Measurements from ENCODE around the gene HIRIP3.
"Not testable (repeated sequence)": the region's sequence is repeated elsewhere in the genome, so short reads cannot be mapped to it uniquely, and the experiment has no call there.

The HIRIP3 gene

DNA sequence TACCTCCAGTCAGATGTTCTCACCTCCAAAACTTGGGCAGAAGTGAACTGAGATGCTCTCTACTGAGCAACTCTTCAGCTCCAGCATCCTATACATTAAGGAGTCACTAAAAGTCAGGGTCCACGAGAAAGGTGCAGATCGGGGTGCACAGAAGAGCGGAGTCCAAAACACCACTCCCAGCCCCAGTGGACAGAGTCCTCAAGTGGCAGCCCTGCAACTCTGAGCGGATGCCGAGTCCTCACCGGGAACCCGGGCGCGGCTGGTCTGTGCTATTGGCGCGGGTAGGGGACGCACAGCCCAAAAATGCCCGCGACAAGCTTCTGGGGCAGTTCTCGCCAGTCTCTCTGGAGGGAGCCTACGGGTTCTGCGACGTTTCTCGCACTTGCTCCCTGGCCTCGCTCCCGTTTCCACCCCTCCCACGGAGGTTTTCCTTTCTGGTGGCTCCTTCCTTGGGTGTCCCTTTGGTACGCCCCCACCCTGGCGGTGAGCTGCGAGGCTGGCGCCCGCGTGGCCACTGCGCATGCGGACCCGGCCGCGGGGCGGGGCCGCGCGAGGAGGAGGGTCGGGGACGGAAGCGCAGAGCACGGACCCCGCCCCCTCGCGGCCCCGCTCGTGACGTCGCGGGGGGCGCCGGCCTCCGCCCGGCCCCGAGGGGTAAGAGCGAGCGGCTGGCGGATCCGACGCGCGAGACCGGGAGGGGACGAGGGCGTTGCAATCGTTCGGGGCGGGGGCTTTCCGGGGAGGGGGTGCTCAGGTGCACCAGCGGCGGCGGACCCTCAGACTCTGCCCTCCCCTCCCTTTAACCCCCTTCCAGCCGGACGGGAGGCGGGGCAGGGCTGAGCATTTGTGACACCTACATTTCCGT lies 33.7 kb downstream of the HIRIP3 start, which contains the start of gene TMEM219:
Gene TMEM219, plus strand, starts transcription at position 601 of the 865 bp plus-strand sequence. CDS start 1,065 bp downstream, outside the sequence.
- Histone ChIP-seq H3K36me3 (peaks cover 2% of the 10 kb centered on the region; the same call in 1 of the 2 replicates), H3K9me3 (ENCODE audit: severe bottlenecking) (peaks cover 11% of the 10 kb centered on the region), H3K27me3 (ENCODE audit: insufficient read depth, low read depth, severe bottlenecking) (no peaks in the 10 kb centered on the region), H3K4me3 (ENCODE audit: low read depth, low read length) (peak within 1 kb of the TSS; percentile 48), H3K27ac (peak within 1 kb of the TSS; percentile 79)
- TF ChIP-seq, protein P1, sequence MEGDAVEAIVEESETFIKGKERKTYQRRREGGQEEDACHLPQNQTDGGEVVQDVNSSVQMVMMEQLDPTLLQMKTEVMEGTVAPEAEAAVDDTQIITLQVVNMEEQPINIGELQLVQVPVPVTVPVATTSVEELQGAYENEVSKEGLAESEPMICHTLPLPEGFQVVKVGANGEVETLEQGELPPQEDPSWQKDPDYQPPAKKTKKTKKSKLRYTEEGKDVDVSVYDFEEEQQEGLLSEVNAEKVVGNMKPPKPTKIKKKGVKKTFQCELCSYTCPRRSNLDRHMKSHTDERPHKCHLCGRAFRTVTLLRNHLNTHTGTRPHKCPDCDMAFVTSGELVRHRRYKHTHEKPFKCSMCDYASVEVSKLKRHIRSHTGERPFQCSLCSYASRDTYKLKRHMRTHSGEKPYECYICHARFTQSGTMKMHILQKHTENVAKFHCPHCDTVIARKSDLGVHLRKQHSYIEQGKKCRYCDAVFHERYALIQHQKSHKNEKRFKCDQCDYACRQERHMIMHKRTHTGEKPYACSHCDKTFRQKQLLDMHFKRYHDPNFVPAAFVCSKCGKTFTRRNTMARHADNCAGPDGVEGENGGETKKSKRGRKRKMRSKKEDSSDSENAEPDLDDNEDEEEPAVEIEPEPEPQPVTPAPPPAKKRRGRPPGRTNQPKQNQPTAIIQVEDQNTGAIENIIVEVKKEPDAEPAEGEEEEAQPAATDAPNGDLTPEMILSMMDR (IDR thresholded peaks at IDR 0.05; ENCODE audit: low read depth, low read length), result peak; percentile 32
- DNase-seq, result peak; percentile 90

DNA sequence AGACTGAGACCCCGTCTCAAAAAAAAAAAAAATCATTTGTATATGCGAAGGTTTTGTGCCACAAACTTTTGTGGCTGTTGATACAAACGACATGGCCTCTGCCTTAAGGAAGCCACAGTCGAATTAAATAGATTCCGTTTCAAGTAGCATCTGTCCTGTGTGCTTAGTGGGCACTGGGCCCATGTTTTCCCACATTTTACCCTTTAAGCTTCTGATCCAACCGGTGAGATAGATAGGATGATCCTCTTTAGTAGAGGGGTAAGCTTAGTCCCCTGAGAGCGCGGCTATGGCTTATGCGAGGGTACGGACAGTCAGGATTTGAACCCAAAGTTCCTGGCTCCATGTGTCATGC lies 34.3 kb downstream of the HIRIP3 start:
- peak; percentile 84 for DNase-seq
- Histone ChIP-seq H3K4me3 (ENCODE audit: low read depth, low read length) (peak overlapping the region; percentile 48), H3K27ac (peak overlapping the region; percentile 79), H3K36me3 (no peaks in the 10 kb centered on the region), H3K27me3 (ENCODE audit: insufficient read depth, low read depth, severe bottlenecking) (no peaks in the 10 kb centered on the region), H3K9me3 (ENCODE audit: severe bottlenecking) (peaks cover 11% of the 10 kb centered on the region)
- TF ChIP-seq, protein P1 (IDR thresholded peaks at IDR 0.05; ENCODE audit: low read depth, low read length), result no peak

DNA sequence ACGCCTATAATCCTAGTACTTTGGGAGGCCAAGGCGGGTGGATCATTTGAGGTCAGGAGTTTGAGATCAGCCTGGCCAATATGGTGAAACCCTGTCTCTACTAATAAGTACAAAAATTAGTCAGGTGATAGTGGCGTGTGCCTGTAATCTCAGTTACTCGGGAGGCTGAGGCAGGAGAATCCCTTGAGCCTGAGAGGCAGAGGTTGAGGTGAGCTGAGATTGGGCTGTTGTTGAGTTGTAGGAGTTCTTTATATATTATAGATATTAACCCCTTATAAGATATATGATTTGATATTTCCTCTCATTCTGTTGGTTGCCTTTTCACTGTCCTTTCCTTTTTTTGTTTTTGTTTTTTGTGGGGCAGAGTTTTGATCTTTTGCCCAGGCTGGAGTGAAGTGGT lies 35.6 kb downstream of the HIRIP3 start:
- DNase-seq; H3K27me3 ChIP-seq (ENCODE audit: insufficient read depth, low read depth, severe bottlenecking); H3K27ac ChIP-seq; H3K4me3 ChIP-seq (ENCODE audit: low read depth, low read length); H3K36me3 ChIP-seq: not testable (repeated sequence)
- H3K9me3 ChIP-seq (ENCODE audit: severe bottlenecking), result peaks cover 11% of the 10 kb centered on the region

DNA sequence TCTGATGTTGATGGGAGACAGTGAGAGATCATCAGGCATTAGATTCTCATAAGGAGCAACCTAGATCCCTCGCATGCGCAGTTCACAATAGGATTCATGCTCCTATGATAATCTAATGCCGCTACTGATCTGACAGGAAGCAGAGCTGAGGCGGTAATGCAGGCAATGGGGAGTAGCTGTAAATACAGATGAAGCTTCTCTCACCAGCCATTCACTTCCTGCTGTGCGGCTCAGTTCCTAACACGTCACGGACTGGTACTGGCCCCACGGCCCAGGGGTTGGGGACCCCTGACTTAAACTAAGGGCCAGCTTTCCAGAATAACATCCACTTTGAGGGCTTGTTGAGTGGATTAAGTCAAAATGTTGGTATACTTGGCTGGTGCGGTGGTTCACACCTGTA lies 36.1 kb downstream of the HIRIP3 start:
- H3K27ac ChIP-seq, result peak overlapping the region; percentile 45; the same call in 1 of the 2 replicates
- H3K27me3 ChIP-seq (ENCODE audit: insufficient read depth, low read depth, severe bottlenecking), result no peaks in the 10 kb centered on the region
- H3K4me3 ChIP-seq (ENCODE audit: low read depth, low read length), result no peak overlapping the region
- peak; percentile 50 for DNase-seq
- TF ChIP-seq, protein P1 (IDR thresholded peaks at IDR 0.05; ENCODE audit: low read depth, low read length), result no peak
- peaks cover 11% of the 10 kb centered on the region for H3K9me3 ChIP-seq (ENCODE audit: severe bottlenecking)
- no peaks in the 10 kb centered on the region for H3K36me3 ChIP-seq

DNA sequence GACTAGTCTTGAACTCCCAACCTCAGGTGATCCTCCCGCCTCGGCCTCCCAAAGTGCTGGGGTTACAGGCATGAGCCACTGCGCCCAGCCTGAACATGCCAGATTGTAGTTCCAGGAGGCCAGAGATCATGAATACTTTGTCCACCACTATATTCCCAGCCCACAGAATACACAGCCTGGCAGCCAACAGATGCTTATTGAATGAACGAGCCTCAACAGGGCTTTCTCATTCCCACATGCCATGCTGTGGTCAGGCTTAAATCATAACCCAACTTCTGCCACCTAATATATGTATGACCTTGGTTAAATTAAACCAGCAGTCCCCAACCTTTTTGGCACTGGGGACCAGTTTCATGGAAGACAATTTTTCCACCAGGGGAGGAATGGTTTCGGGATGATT lies 36.7 kb downstream of the HIRIP3 start:
- TF ChIP-seq, protein P1 (IDR thresholded peaks at IDR 0.05; ENCODE audit: low read depth, low read length), result no peak
- no peak overlapping the region for H3K4me3 ChIP-seq (ENCODE audit: low read depth, low read length)
- H3K9me3 ChIP-seq (ENCODE audit: severe bottlenecking), result peaks cover 11% of the 10 kb centered on the region
- no peaks in the 10 kb centered on the region for H3K27me3 ChIP-seq (ENCODE audit: insufficient read depth, low read depth, severe bottlenecking)
- DNase-seq, result no peak
- no peak overlapping the region for H3K27ac ChIP-seq
- H3K36me3 ChIP-seq, result no peaks in the 10 kb centered on the region

DNA sequence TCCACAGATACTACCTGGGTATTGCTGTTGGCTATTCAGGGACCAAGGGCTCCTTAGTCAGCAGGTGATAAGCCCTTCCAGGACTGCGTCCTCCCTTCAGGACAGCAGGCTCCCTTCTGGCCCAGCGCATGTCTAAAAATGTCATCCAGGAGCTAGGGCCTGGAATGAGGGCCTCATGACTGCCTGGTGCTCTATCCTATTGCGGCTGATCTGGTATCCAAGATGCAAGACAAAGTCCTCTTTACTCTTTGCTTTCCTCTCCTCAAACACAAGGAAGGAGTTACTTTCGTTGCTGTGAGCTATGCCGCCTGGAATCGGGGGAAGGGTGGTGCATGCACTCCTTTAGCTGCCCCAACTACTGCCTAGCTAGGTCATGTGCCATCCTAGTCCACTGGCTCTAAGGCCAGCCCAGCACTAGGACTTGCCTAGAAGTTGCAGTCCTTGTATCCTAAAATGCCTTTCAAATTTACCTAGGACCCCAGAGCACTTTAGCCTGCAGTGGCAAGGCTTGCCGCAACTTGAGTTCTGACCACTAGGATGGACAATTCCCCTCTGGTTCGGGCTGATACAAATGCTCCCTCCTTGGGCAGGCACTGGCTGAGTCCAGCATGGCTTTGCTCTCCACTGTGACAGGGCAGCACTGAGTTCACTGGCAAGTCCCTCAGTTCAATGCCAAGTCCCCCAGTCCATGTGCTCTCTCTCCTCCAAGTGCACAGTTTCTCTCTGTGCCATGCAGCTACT lies 43.6 kb downstream of the HIRIP3 start:
- Histone ChIP-seq H3K4me3 (ENCODE audit: low read depth, low read length) (no peak overlapping the region), H3K27ac (no peak overlapping the region), H3K36me3 (no peaks in the 10 kb centered on the region), H3K9me3 (ENCODE audit: severe bottlenecking) (peaks cover 15% of the 10 kb centered on the region), H3K27me3 (ENCODE audit: insufficient read depth, low read depth, severe bottlenecking) (no peaks in the 10 kb centered on the region)
- TF ChIP-seq, protein P1 (IDR thresholded peaks at IDR 0.05; ENCODE audit: low read depth, low read length), result peak; percentile 23; the same call in 1 of the 2 replicates
- DNase-seq, result no peak
